ENCODE data around the gene PIP4K2A.
A peak's percentile ranks its signal among the peaks of the same experiment; 100 is the strongest.
"Not testable (repeated sequence)": the region's sequence is repeated elsewhere in the genome, so short reads cannot be mapped to it uniquely, and the experiment has no call there.

The PIP4K2A gene

GRCh38 chr10:22714479-22715289, at the start of gene PIP4K2A:
TSS of gene PIP4K2A (minus strand) at chr10:22714578. CDS start at chr10:22714326, 252 bp downstream.
- peaks cover 29% of the 10 kb centered on the region for H3K4me1 Mint-ChIP-seq
- DNase-seq: peak; percentile 75 to 81
- H3K27ac Mint-ChIP-seq: peak within 1 kb of the TSS; percentile 88 to 97
- no peaks in the 10 kb centered on the region for H3K9me3 Mint-ChIP-seq
- H3K4me3 Mint-ChIP-seq: peak within 1 kb of the TSS; percentile 75 to 90
- no peaks in the 10 kb centered on the region for H3K27me3 Mint-ChIP-seq
- peak; percentile 90 for ATAC-seq

DNA sequence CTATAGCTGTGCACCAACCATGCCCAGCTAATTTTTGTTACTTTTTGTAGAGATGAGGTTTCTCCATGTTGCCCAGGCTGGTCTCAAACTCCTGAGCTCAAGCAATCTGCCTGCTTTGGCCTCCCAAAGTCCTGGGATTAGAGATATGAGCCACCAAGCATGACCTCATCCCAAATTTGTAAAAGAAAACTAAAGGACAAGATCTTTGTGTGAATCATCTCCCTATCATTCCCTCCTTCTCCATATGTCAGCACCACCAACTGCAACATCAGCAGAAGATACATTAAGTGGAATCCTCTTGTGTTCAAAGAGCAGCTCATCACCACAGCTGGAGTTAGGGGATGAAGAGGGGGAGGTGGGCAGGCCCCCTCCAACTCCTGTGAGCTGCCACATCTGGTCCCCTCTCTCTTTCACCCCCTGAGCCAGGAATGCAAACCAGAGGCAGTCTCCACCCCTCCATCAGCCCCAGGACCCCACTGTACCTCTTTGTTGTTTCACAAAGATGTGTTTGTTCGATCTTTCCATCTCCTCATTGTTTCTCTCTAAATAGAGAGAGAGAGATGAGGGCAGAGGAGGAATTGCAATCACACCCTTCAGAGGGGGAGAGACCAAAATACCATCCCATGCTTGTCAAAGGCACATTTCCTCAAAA, 47.3 kb upstream of the PIP4K2A start:
- Mint-ChIP-seq H3K27ac (no peak overlapping the region), H3K27me3 (peaks cover 9% of the 10 kb centered on the region), H3K4me1 (no peaks in the 10 kb centered on the region), H3K4me3 (no peak overlapping the region), H3K9me3 (no peaks in the 10 kb centered on the region)
- no peak for DNase-seq
- ATAC-seq: no peak

- H3K27ac Mint-ChIP-seq: no peak overlapping the region
- H3K4me1 Mint-ChIP-seq: no peaks in the 10 kb centered on the region
- DNase-seq (no peak), ATAC-seq (no peak)
- no peaks in the 10 kb centered on the region for H3K9me3 Mint-ChIP-seq
- peaks cover 9% of the 10 kb centered on the region for H3K27me3 Mint-ChIP-seq
- no peak overlapping the region for H3K4me3 Mint-ChIP-seq
Observed at GRCh38 chr10:22760025-22760424, 45.6 kb upstream of the PIP4K2A start.

DNA sequence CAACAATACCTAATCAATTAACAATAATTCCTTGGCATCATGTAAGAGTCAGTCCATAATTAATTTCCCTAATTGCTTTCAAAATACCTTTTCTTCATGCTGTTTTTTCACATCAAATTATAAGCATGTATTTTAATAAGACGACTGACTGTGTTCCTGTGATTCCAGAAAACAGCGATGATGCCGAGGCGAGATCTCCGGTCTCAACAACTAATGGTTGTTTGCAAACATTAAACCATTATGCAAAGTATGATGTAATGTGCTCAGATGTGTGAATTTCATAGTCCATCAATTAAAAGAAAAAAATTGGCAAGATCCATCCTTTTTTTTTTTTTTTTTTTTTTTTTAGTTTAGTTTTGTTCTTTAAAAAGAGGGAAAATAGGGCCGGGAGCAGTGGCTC, 44.5 kb upstream of the PIP4K2A start:
- DNase-seq (no peak), ATAC-seq (no peak)
- Mint-ChIP-seq H3K4me1 (no peaks in the 10 kb centered on the region), H3K27ac (no peak overlapping the region), H3K27me3 (peaks cover 9% of the 10 kb centered on the region), H3K9me3 (no peaks in the 10 kb centered on the region), H3K4me3 (no peak overlapping the region)

DNA sequence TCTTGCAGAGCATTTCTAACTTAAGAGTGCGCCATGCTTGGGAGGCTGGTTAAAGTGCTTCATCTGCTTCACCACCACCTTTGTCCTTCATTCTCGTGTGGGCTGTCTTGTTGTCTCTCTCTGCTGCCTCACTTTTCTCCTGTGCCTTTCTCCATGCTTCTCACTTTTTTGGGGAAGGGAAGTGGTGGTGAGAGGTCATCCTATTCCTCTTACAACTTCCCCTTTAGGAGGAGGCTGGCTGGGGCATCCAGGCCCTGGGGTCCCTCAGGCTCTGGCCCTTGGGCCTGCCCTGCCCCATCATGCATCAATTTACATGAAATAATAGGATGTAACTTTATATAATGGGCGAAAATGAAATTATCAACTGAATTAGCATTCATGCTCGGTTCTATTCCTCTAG, 39.9 kb upstream of the PIP4K2A start:
- no peaks in the 10 kb centered on the region for H3K9me3 Mint-ChIP-seq
- H3K27me3 Mint-ChIP-seq: no peaks in the 10 kb centered on the region
- H3K27ac Mint-ChIP-seq: no peak overlapping the region
- no peak overlapping the region for H3K4me3 Mint-ChIP-seq
- peaks cover 11% of the 10 kb centered on the region for H3K4me1 Mint-ChIP-seq
- DNase-seq (no peak), ATAC-seq (no peak)

DNA sequence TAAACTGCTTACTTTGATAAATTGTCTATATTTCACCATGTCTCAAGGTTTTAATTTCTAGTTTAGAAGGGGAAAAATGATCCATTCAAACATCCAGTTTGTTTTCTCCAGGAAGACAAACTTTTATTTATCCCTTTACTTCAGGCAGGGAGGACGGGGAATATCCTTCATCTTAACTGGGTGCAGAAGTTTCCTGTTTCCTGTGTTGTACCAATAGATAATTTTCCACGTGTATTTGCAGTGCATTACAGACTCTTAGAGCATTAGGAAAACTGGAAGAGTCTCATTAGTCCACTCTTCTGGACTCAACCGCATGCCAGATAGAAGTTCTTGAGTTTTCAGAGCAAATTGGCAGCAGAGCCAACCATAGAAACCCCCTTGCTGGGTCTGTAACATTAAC, 39.4 kb upstream of the PIP4K2A start:
- DNase-seq: no peak
- Mint-ChIP-seq H3K27me3 (no peaks in the 10 kb centered on the region), H3K27ac (no peak overlapping the region), H3K9me3 (no peaks in the 10 kb centered on the region), H3K4me1 (peaks cover 11% of the 10 kb centered on the region), H3K4me3 (no peak overlapping the region)
- ATAC-seq: no peak

- H3K27me3 Mint-ChIP-seq: no peaks in the 10 kb centered on the region
- H3K27ac Mint-ChIP-seq: no peak overlapping the region
- H3K4me1 Mint-ChIP-seq: peaks cover 11% of the 10 kb centered on the region
- H3K4me3 Mint-ChIP-seq: no peak overlapping the region
- no peaks in the 10 kb centered on the region for H3K9me3 Mint-ChIP-seq
- no peak for ATAC-seq
- no peak for DNase-seq
Observed at GRCh38 chr10:22752272-22752889, 38.0 kb upstream of the PIP4K2A start.

DNA sequence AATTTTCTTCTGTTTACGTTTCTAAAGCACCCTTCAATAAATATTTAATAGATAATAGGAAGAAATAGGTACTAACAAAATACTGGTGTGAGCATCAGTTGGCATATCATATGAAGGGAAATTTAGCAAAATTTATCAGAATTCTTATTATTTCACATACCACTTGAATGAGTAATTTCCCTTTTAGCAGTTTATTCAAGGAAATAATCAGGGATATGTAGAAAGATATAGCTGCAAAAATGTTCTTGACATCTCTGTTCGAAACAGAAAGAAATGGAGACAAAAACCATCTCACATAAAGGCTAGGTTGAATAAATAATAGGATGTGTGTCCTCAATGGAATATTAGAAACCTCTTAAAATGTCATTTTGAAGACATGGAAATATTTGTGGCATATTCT, 35.8 kb upstream of the PIP4K2A start:
- peaks cover 11% of the 10 kb centered on the region for H3K4me1 Mint-ChIP-seq
- H3K27me3 Mint-ChIP-seq: no peaks in the 10 kb centered on the region
- no peak for ATAC-seq
- no peak overlapping the region for H3K4me3 Mint-ChIP-seq
- no peak for DNase-seq
- H3K27ac Mint-ChIP-seq: no peak overlapping the region
- H3K9me3 Mint-ChIP-seq: peaks cover 0 to 7% of the 10 kb centered on the region in 2 donors

DNA sequence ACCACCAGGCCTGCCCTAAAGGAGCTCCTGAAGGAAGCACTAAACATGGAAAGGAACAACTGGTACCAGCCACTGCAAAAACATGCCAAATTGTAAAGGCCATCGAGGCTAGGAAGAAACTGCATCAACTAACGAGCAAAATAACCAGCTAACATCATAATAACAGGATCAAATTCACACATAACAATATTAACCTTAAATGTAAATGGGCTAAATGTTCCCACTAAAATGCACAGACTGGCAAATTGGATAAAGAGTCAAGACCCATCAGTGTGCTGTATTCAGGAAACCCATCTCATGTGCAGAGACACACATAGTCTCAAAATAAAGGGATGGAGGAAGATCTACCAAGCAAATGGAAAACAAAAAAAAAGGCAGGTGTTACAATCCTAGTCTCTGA, 30.5 kb upstream of the PIP4K2A start:
- peaks cover 12 to 16% of the 10 kb centered on the region in 2 donors for H3K9me3 Mint-ChIP-seq
- not testable (repeated sequence) for DNase-seq, ATAC-seq, H3K27ac Mint-ChIP-seq, H3K4me1 Mint-ChIP-seq, H3K4me3 Mint-ChIP-seq, H3K27me3 Mint-ChIP-seq

GRCh38 chr10:22742678-22743077, 28.3 kb upstream of the PIP4K2A start:
- peaks cover 12 to 16% of the 10 kb centered on the region in 2 donors for H3K9me3 Mint-ChIP-seq
- H3K27ac Mint-ChIP-seq: no peak overlapping the region
- H3K4me1 Mint-ChIP-seq: no peaks in the 10 kb centered on the region
- no peaks in the 10 kb centered on the region for H3K27me3 Mint-ChIP-seq
- ATAC-seq: no peak
- no peak for DNase-seq
- no peak overlapping the region for H3K4me3 Mint-ChIP-seq

DNA sequence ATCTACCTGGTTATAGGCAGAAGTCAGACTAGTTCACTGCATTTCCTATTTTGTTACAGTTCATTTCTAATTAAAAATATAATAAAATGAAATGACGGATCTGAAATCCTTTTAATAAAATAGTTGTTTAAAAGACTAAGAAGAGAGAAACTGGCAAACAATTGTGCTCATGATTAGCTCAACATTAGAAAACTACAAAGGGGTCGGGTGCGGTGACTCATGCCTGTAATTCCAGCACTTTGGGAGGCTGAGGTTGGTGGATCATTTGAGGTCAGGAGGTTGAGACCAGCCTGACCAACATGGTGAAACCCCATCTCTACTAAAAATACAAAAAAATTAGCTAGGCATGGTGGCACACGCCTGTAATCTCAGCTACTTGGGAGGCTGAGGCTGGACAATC, 27.3 kb upstream of the PIP4K2A start:
- peaks cover 12 to 16% of the 10 kb centered on the region in 2 donors for H3K9me3 Mint-ChIP-seq
- H3K4me3 Mint-ChIP-seq, H3K27me3 Mint-ChIP-seq, H3K27ac Mint-ChIP-seq, ATAC-seq, H3K4me1 Mint-ChIP-seq, DNase-seq: not testable (repeated sequence)

- Mint-ChIP-seq H3K4me1 (no peaks in the 10 kb centered on the region), H3K9me3 (peaks cover 9 to 12% of the 10 kb centered on the region in 2 donors), H3K27ac (peak overlapping the region in 1 of 2 donors; percentile 51), H3K4me3 (no peak overlapping the region), H3K27me3 (no peaks in the 10 kb centered on the region)
- no peak for ATAC-seq
- no peak for DNase-seq
Observed at GRCh38 chr10:22740180-22740579, 25.8 kb upstream of the PIP4K2A start.

GRCh38 chr10:22737587-22737986, 23.2 kb upstream of the PIP4K2A start:
- no peak for DNase-seq

DNA sequence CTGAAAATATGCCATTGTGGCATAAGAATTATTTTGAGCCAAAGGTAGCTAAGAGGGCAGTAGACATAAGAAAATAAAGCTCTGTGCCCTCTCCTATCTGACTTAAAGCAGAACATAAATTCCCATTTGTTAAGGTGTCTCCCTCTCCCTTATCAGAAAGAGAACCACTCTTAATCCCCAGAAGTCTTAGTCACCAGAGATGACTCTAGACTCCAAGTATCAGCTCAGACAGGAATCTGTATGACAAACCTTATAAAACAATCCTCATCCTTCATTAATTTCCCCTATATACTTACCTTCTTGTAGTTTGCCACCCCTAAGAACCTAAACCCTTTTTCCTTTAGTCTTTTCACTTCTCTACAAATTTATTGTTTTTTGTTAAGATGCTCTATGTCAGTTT, 21.8 kb upstream of the PIP4K2A start:
- Mint-ChIP-seq H3K9me3 (peaks cover 0 to 4% of the 10 kb centered on the region in 2 donors), H3K27ac (no peak overlapping the region), H3K4me3 (no peak overlapping the region), H3K27me3 (no peaks in the 10 kb centered on the region), H3K4me1 (no peaks in the 10 kb centered on the region)
- no peak for DNase-seq
- no peak for ATAC-seq

More at GRCh38 chr10:22737587-22737986, 23.2 kb upstream of the PIP4K2A start:
- H3K4me3 Mint-ChIP-seq: no peak overlapping the region
- no peak overlapping the region for H3K27ac Mint-ChIP-seq
- peaks cover 0 to 4% of the 10 kb centered on the region in 2 donors for H3K9me3 Mint-ChIP-seq
- H3K27me3 Mint-ChIP-seq: no peaks in the 10 kb centered on the region
- no peaks in the 10 kb centered on the region for H3K4me1 Mint-ChIP-seq
- no peak for ATAC-seq

GRCh38 chr10:22733992-22734391, 19.6 kb upstream of the PIP4K2A start:
- Mint-ChIP-seq H3K4me1 (no peaks in the 10 kb centered on the region), H3K4me3 (no peak overlapping the region), H3K27me3 (no peaks in the 10 kb centered on the region), H3K27ac (no peak overlapping the region), H3K9me3 (no peaks in the 10 kb centered on the region)
- DNase-seq (no peak), ATAC-seq (no peak)

GRCh38 chr10:22727663-22728062, 13.3 kb upstream of the PIP4K2A start:
- Mint-ChIP-seq H3K27me3 (no peaks in the 10 kb centered on the region), H3K9me3 (no peaks in the 10 kb centered on the region), H3K27ac (peak overlapping the region in 1 of 2 donors; percentile 59), H3K4me1 (peaks cover 27% of the 10 kb centered on the region), H3K4me3 (no peak overlapping the region)
- ATAC-seq (no peak), DNase-seq (no peak)
